Stimulated activated CD4-positive, alpha-beta T cell treated with anti-CD3 and anti-CD28 coated beads, Interleukin-1b, Interleukin-23, amount 100 ng/mL, for 1 hour (primary cell): Measurements from ENCODE around the gene SMTNL1.
"Not testable (repeated sequence)": the region's sequence is repeated elsewhere in the genome, so short reads cannot be mapped to it uniquely, and the experiment has no call there.

Experiments used
- DNase-seq, 2 donors: peaks; one replicate each; pipeline ENCODE4 v3.0.0-alpha.2; 2020; ENCODE audit warnings: low read depth in 2 of 2

SMTNL1 gene

DNA sequence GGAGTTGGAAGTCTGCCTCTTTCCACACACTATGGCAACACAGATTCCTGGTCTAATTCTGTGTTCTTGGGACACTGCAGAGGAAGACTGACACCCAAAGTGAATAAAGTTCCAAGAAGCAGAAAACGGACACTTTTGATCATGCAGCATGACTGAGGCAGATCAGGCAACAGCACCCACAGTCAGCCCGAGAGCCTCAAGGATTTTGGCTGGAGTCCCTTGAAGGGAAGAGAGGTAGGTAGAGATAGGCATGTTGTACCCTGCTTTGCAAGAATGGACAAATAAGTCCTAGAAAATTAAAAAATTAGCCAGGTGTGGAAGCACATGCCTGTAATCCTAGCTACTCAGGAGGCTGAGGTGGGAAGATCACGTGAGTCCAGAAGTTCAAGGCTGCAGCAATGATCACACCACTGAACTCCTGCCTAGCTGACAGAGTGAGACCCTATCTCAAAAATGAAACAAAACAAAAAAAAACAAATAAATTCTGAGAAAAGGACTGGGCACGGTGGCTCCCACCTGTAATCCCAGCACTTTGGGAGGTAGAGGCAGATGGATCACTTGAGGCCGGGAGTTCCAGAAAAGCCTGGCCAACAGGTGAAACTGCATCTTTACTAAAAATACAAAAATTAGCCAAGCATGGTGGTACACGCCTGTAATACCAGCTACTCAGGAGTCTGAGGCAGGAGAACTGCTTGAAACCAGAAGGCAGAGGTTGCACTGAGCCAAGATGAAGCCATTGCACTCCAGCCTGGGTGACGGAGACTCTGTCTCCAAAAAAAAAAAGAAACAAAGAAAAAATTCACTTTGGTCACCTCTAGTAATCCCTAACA lies 28.8 kb upstream of the SMTNL1 start:
- no peak for DNase-seq

DNA sequence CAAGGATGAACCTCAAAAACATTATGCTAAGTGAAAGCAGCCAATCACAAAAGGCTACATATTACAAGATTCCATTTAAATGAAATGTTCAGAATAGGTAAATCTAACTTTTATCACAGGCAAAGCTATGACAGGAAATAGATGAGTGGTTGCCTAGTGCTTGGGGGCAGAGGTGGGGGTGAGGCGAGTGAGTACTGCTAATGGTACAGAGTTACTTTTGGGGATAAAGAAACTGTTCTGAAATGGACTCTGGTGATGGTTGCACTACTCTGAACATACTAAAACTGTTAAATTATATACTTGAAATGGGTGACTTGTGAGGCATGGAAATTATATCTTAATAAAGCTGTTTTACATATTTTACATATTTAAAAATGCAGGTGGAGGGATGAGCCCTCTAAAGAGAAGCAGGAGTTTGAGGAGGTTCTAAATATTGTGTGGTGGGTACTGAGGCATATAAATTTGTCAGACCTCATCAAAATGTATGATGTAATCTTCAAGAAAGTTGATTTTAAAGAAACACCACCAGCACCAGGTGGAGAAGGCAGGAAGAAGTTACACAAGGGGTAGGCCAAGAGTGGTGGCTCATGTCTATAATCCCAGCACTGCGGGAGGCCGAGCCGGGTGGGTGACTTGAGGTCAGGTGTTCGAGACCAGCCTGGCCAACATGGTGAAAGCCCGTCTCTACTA lies 25.5 kb upstream of the SMTNL1 start:
- DNase-seq: no peak

GRCh38 chr11:57512646-57513451 lies 24.5 kb upstream of the SMTNL1 start:
- no peak for DNase-seq

- DNase-seq: no peak
These were observed 24.0 kb upstream of the SMTNL1 start for GRCh38 chr11:57513452-57513795.

DNA sequence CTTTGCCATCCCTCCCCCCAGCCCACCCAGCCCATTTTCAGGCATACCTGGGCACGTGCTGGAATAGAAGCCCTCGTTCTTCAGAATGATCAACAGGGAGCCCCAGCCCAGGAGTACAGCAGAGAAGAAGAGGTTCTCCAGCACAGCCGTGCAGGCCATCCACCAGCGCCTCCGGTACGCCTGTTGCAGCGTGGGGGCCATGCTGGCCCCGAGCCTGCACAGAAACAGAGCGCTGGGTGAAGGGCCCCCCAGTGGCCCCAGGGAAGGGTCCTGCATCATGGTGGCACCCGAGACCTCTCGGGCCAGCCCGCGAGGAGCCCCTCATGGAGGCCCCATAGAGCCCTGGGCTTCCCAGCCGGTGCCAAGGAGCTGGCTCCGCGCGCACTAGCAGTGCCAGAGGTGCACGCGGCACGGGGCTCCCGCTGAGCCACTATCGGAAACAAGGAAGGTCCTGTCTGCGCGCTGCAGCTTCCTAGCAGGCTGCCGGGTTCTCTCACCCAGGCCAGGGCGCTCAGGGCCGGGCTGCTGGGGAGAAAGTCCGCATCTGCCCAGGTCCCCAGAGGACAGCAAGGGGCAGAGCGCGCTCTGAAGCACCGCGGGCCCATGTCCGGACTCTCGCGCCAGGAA lies 23.4 kb upstream of the SMTNL1 start:
- DNase-seq: no peak

DNA sequence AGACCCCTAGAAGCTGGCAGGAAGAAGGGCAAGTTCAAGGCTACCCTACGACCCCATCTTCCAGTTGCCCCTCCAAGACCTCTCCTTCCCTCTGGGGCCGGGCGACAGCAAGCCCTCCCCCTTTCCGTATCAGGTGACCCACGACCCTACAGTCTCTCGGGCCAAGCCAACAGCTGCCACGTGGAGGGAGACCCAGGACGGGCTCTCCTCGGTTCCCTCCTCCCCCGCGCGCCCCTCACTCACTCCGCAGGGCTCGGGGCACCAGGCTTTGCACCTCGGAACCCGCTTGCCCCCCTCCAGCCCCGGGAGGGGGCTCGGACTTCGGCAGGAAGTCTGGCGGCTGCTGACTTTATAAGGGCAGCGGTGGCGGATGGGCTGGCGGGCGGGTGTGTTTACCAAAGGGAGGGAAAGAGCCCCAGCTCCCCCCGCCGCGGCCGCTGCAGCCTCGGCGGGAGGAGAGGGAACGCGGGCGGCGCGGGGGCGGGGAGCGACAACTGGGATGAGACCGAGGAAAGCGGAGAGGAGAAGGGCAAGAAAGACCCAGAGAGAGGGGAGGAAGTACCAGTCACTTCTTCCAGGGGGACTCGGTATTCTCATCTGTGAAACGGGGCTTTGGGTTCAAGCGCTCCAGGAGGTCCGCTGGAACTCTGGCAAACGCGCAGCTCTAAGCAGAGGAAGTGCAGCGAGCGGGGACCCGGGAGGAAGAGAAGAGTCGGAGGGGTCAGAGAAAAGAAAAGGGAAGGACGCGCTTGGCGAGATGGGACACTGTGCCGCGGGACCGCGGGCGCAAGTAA lies 22.7 kb upstream of the SMTNL1 start:
- DNase-seq: peak in 1 of 2 donors; percentile 21

DNA sequence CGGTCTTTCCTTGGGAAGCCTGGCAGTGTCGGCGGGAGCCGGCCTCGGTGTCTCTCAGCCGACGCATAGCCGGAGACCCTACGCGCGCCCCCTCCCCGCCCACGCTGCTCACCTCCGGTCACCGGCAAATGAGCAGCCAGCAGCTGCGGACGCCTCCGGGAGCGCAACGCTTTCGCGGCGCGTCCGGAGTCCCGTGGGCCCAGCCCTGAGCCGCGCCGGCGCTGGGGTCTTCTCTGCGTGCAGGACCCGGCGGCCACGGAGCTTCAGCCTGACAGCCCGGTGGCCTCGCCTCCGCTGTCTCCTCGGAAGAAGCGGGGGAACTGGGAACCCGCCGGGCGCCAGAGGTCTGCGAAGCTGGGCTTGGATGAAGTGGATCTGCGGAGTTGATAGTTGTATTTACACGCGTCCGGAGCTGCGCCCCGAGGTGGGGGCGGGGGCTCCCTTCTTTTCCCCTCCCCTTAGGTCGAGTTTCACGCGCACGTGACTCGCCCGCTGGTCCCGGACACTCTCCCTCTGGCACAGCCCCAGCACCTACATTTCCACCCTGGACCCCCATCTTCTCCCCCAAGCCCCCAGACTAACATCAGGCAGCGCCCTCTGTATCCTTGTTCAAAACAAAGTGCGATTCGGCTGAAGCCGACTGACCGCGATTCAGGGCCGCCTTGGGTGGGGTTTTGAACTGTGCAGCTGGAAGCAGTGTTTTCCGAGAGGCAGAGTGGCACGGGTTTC lies 21.9 kb upstream of the SMTNL1 start, which contains the start of gene SLC43A1:
SLC43A1 (minus strand) TSS at position 371 of the 729 bp plus-strand sequence. CDS start 1,591 bp downstream, outside the sequence.
- no peak for DNase-seq

- DNase-seq: no peak
These were observed 21.3 kb upstream of the SMTNL1 start for GRCh38 chr11:57516061-57516443.

DNA sequence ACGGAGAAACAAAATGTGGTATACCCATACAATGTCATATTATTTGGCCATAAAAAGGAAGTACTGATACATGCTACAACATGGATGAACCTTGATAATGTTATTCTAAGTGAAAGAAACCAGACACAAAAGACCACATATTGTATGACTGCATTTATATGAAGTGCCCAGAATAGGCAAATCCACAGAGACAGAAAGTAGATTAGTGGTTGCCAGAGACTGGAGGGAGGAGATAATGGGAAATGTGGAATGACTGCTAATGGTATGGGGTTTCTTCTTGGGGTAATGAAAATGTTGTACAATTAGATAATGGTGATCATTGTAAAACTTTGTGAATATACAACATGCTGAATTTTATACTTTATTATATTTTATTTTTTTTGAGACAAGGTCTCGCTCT lies 16.3 kb upstream of the SMTNL1 start:
- DNase-seq: no peak

DNA sequence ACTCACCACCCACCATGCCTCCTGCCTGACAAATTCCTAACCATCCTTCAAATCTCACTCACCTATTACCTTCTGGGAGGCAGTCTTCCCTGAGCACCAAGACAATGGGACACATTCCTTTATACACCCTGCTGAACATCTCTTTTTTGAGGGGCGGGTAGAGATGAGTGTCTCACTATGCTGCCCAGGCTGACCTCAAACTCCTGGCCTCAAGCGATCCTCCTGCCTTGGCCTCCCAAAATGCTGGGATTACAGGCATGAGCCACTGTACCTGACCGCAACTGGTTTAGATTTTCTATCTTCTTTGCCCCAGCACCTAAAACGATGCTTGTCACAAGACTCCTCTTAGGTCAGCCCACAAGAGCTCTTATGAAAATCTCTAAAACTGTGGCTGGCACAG lies 14.0 kb upstream of the SMTNL1 start:
- DNase-seq: no peak

- peak; percentile 36 to 64 for DNase-seq
These were observed 10.3 kb upstream of the SMTNL1 start for GRCh38 chr11:57527056-57527631.

DNA sequence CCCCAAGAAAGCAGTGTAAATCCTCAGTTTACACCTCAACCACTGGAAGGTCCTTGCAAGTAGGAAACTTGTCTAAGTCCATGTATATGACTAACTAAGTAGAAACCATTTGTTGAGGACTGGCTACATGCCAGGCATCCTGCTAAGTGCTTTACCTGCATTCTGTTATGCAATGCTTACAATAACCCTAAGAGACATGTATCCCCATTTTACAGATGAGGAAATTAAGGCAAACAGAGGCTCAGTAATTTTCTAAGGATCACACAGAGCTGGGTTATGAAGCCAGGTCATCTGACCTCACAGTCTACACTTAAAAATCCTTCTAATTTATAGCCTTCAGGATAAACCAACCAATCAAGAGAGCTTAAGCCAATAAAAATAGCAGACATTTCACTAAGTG lies 8.4 kb upstream of the SMTNL1 start:
- DNase-seq: no peak

GRCh38 chr11:57530215-57530595 lies 7.2 kb upstream of the SMTNL1 start:
- DNase-seq: no peak

- peak; percentile 69 to 83 for DNase-seq
These were observed 6.5 kb upstream of the SMTNL1 start, which contains the start of gene TIMM10 for GRCh38 chr11:57530596-57531507. TIMM10 (minus strand) TSS chr11:57530754; CDS start chr11:57530189, 565 bp downstream.

GRCh38 chr11:57534449-57534848 lies 2.9 kb upstream of the SMTNL1 start:
- not testable (repeated sequence) for DNase-seq

DNA sequence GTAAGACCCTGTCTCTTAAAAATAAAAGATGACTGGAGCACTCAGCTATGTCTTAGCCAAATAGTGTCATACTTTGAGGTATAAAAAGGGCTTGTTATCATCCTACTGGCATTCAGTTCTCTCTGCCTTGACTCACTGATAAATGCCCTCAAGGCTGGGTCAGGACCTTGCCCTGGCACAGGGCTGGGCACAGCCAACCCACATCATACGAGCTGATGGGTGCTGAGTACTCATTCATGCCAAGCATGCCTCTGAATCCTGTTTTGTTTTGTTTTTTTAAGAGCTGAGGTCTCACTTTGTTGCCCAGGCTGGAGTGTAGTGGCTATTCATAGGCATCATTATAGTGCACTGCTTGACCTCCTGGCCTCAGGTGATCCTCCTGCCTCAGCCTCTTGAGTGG lies 1.9 kb downstream of the SMTNL1 start:
- DNase-seq: no peak

GRCh38 chr11:57541169-57541568 lies 3.8 kb downstream of the SMTNL1 start:
- no peak for DNase-seq

- no peak for DNase-seq
These were observed 5.2 kb downstream of the SMTNL1 start for GRCh38 chr11:57542582-57542981.

DNA sequence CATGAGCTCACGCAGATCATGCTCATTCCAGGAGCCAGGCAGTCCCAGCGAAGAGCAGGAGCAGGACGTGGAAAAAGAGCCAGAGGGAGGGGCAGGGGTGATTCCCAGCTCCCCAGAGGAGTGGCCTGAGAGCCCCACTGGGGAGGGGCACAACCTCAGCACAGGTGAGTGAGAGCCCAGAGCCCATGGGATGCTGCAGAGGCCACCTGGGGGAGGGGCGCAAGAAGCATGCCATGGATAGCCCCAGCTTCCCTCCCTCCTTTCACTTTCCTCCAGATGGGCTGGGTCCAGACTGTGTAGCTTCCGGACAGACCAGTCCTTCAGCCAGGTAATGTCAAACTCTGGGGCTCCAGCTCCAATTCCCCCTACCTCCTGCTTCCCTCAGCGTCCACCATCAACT lies 6.2 kb downstream of the SMTNL1 start:
- no peak for DNase-seq
